GM12873 (cell line): ENCODE results near the gene NISCH.

Experiments
- CTCF ChIP-seq: IDR thresholded peaks from 2 replicates; pipeline ENCODE4 v1.5.1; 2012; ENCODE audit warnings: low read depth, mild to moderate bottlenecking, moderate library complexity, low read length, control low read depth; ENCODE audit not compliant: insufficient read depth; ENCODE audit errors: missing control alignments

NISCH gene

GRCh38 chr3:52458031-52458760, 2.8 kb downstream of the NISCH start:
- no peak for TF ChIP-seq CTCF

- TF ChIP-seq CTCF = no peak
These were observed 3.6 kb downstream of the NISCH start for GRCh38 chr3:52458770-52459545.

- no peak for TF ChIP-seq CTCF
These were observed 6.5 kb downstream of the NISCH start for GRCh38 chr3:52461874-52462273.

GRCh38 chr3:52463416-52463815, 8.0 kb downstream of the NISCH start:
- TF ChIP-seq CTCF = no peak

DNA sequence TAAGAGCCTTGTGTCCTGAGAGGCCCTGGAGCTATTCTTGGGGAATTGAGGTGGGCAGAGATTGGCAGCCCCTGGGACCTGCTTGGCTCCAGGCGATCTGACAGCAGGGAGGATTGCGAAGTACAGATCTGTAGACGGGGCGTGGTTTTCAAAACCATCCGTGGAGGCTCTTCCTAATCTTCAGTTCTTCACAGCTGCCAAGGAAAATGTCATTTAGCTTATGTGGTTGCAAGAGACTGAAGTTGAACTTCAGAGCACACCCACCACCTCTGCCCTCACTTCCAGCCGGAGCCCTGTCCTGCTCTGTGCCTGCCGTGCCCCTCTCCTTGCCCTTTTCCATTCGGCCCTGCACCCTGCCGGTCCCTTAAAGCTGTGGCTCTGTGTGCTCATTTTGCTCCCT, 12.9 kb downstream of the NISCH start:
- TF ChIP-seq CTCF = no peak

DNA sequence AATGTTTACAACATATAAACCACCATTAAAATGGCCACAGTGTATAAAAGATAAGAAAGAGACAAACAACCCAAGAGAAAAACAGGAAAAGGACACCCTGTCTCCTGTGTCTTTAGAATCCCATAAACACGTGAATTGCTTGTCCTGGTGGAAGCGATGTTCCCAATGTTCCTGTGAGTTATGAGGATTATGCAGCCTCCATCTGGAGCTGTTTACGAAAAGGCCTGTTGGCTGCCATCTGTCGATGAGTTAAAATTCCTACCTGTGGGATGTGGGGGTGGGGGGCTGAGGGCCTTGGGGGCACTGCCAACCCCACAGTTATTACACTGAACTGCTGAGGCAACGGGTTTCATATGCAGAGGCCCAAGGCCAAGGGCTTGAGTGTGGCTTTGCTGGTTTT, 13.6 kb downstream of the NISCH start:
- no peak for TF ChIP-seq CTCF

GRCh38 chr3:52470920-52471319, 15.5 kb downstream of the NISCH start:
- no peak for TF ChIP-seq CTCF
